SK-N-SH treated with all-trans-retinoic acid at 6 μM for 48 hours (cell line): ENCODE measurements around the gene PRDM11.

Experiments
- ARNTL ChIP-seq: fragments of 450-650 bp; formaldehyde crosslinking; IDR thresholded peaks from 2 replicates; pipeline ENCODE4 v1.5.0; 2020; ENCODE audit warnings: low read depth, mild to moderate bottlenecking, moderate library complexity, borderline replicate concordance
- CSDC2 ChIP-seq: fragments of 250-450 bp; sonication (Bioruptor Pico); IDR thresholded peaks from 2 replicates; pipeline ENCODE4 v1.5.0; 2020; ENCODE audit warnings: mild to moderate bottlenecking, moderate library complexity
- ESRRG ChIP-seq: fragments of 250-450 bp; sonication (Bioruptor Pico); IDR thresholded peaks from 2 replicates; pipeline ENCODE4 v1.6.1; 2021; ENCODE audit warnings: mild to moderate bottlenecking
- OSR1 ChIP-seq: fragments of 250-450 bp; sonication (Bioruptor Pico); IDR thresholded peaks from 2 replicates; pipeline ENCODE4 v1.8.0; 2022; ENCODE audit warnings: moderate library complexity, mild to moderate bottlenecking, inconsistent platforms
- PATZ1 ChIP-seq: fragments of 250-450 bp; sonication (Bioruptor Pico); IDR thresholded peaks from 2 replicates; pipeline ENCODE4 v1.8.0; 2020; ENCODE audit warnings: mild to moderate bottlenecking, moderate library complexity, borderline replicate concordance
- RARB ChIP-seq: fragments of 250-450 bp; sonication (Bioruptor Pico); IDR thresholded peaks from 2 replicates; pipeline ENCODE4 v1.8.0; 2021; ENCODE audit warnings: mild to moderate bottlenecking, moderate library complexity
- SNAI2 ChIP-seq: fragments of 250-450 bp; sonication (Bioruptor Pico); IDR thresholded peaks from 2 replicates; pipeline ENCODE4 v1.5.0; 2020; ENCODE audit warnings: mild to moderate bottlenecking, moderate library complexity
- TCF4 ChIP-seq: fragments of 250-450 bp; sonication (Bioruptor Pico); IDR thresholded peaks from 2 replicates; pipeline ENCODE4 v1.8.0; 2021; ENCODE audit warnings: mild to moderate bottlenecking, moderate library complexity, borderline replicate concordance
- TSHZ2 ChIP-seq: fragments of 250-450 bp; sonication (Bioruptor Pico); IDR thresholded peaks from 2 replicates; pipeline ENCODE4 v1.5.0; 2020; ENCODE audit warnings: mild to moderate bottlenecking, moderate library complexity
- ZC3H10 ChIP-seq: fragments of 250-450 bp; sonication (Bioruptor Pico); IDR thresholded peaks from 2 replicates; pipeline ENCODE4 v1.5.1; 2021; ENCODE audit warnings: mild to moderate bottlenecking, moderate library complexity
- ZFP3 ChIP-seq: fragments of 250-450 bp; sonication (Bioruptor Pico); IDR thresholded peaks from 2 replicates; pipeline ENCODE4 v1.5.0; 2020; ENCODE audit warnings: mild to moderate bottlenecking, moderate library complexity
- ZFP30 ChIP-seq: fragments of 450-650 bp; formaldehyde crosslinking; IDR thresholded peaks from 2 replicates; pipeline ENCODE4 v1.5.0; 2022; ENCODE audit warnings: mild to moderate bottlenecking, moderate library complexity
- ZNF70 ChIP-seq: fragments of 450-650 bp; formaldehyde crosslinking; IDR thresholded peaks from 2 replicates; pipeline ENCODE4 v1.5.0; 2020; ENCODE audit warnings: mild to moderate bottlenecking, moderate library complexity
- ZNF8 ChIP-seq: fragments of 450-650 bp; formaldehyde crosslinking; IDR thresholded peaks from 2 replicates; pipeline ENCODE4 v1.5.0; 2020; ENCODE audit warnings: mild to moderate bottlenecking, moderate library complexity

GRCh38 chr11:45146072-45147016 is at the start of gene PRDM11:
- TF ChIP-seq RARB (CRISPR knock-in tag) (no peak), PATZ1 (peak; percentile 90), ZC3H10 (CRISPR knock-in tag) (no peak), ARNTL (CRISPR knock-in tag) (no peak), TCF4 (CRISPR knock-in tag) (no peak), ZNF8 (no peak), OSR1 (CRISPR knock-in tag) (no peak), SNAI2 (no peak), TSHZ2 (no peak), ESRRG (CRISPR knock-in tag) (no peak), ZFP30 (CRISPR knock-in tag) (no peak), CSDC2 (CRISPR knock-in tag) (no peak), ZNF70 (no peak), ZFP3 (no peak)
